H9 (cell line): ENCODE data around the gene RRAS. TPM values are rescaled to one million over a fixed set of nuclear protein-coding genes. Genes with fewer than 3 reads are reported as not detected.

Experiments
- DNase-seq: peaks from one replicate; pipeline ENCODE4 v3.0.0-alpha.2; 2017
- H2AFZ ChIP-seq: one replicate; pipeline ENCODE4 v1.6.1; 2013; ENCODE audit warnings: mild to moderate bottlenecking, low read length, control low read depth, moderate library complexity
- H2AK5ac ChIP-seq: 2 replicates; pipeline ENCODE4 v1.6.1; 2013; ENCODE audit warnings: low read length, control low read depth, mixed read lengths; ENCODE audit not compliant: insufficient read length
- H2BK120ac ChIP-seq: one replicate; pipeline ENCODE4 v1.6.1; 2013; ENCODE audit warnings: low read depth, mild to moderate bottlenecking, low read length, control low read depth, inconsistent platforms; ENCODE audit not compliant: poor library complexity, severe bottlenecking
- H2BK12ac ChIP-seq: 2 replicates; pipeline ENCODE4 v1.6.1; 2013; ENCODE audit warnings: low read length, control low read depth, mixed read lengths, low read depth; ENCODE audit not compliant: insufficient read length
- H2BK15ac ChIP-seq: 2 replicates; pipeline ENCODE4 v1.6.1; 2013; ENCODE audit warnings: low read depth, low read length, control low read depth
- H2BK20ac ChIP-seq: one replicate; pipeline ENCODE4 v1.6.1; 2013; ENCODE audit warnings: low read depth, mild to moderate bottlenecking, low read length, control low read depth, inconsistent platforms; ENCODE audit not compliant: poor library complexity, severe bottlenecking
- H2BK5ac ChIP-seq: 2 replicates; pipeline ENCODE4 v1.6.1; 2013; ENCODE audit warnings: low read length, control low read depth, mixed read lengths; ENCODE audit not compliant: insufficient read length
- H3K14ac ChIP-seq: 2 replicates; pipeline ENCODE4 v1.6.1; 2013; ENCODE audit warnings: low read length, control low read depth; ENCODE audit not compliant: insufficient read depth
- H3K18ac ChIP-seq: 2 replicates; pipeline ENCODE4 v1.6.1; 2013; ENCODE audit warnings: low read depth, mild to moderate bottlenecking, mixed read lengths, low read length, control low read depth; ENCODE audit not compliant: insufficient read length
- H3K23ac ChIP-seq: 2 replicates; pipeline ENCODE4 v1.6.1; 2013; ENCODE audit warnings: low read length, control low read depth, mixed read lengths, low read depth; ENCODE audit not compliant: insufficient read length
- H3K23me2 ChIP-seq: 2 replicates; pipeline ENCODE4 v1.6.1; 2013; ENCODE audit warnings: low read depth, mild to moderate bottlenecking, mixed read lengths, low read length, control low read depth; ENCODE audit not compliant: insufficient read length, poor library complexity, severe bottlenecking
- H3K27ac ChIP-seq: 2 replicates; pipeline ENCODE4 v1.5.1; 2013; ENCODE audit warnings: low read length, control low read depth, mixed read lengths, low read depth; ENCODE audit not compliant: insufficient read length
- H3K27me3 ChIP-seq: 2 replicates; pipeline ENCODE4 v1.6.1; 2013; ENCODE audit warnings: low read length, control low read depth, inconsistent platforms; ENCODE audit not compliant: insufficient read depth
- H3K4ac ChIP-seq: 2 replicates; pipeline ENCODE4 v1.6.1; 2013; ENCODE audit warnings: low read depth, mild to moderate bottlenecking, control low read depth, inconsistent platforms, low read length, moderate library complexity
- H3K4me1 ChIP-seq: 2 replicates; pipeline ENCODE4 v1.6.1; 2013; ENCODE audit warnings: low read length, control low read depth, inconsistent platforms; ENCODE audit not compliant: insufficient read depth
- H3K4me2 ChIP-seq: 2 replicates; pipeline ENCODE4 v1.6.1; 2013; ENCODE audit warnings: low read length, control low read depth, mixed read lengths; ENCODE audit not compliant: insufficient read length, insufficient read depth
- H3K56ac ChIP-seq: 2 replicates; pipeline ENCODE4 v1.6.1; 2013; ENCODE audit warnings: low read depth, mild to moderate bottlenecking, mixed read lengths, low read length, control low read depth; ENCODE audit not compliant: insufficient read length
- H3K79me1 ChIP-seq: 2 replicates; pipeline ENCODE4 v1.6.1; 2013; ENCODE audit warnings: low read depth, mild to moderate bottlenecking, moderate library complexity, low read length, control low read depth, inconsistent platforms; ENCODE audit not compliant: insufficient read depth, poor library complexity, severe bottlenecking
- H3K79me2 ChIP-seq: 2 replicates; pipeline ENCODE4 v1.6.1; 2013; ENCODE audit warnings: low read length, control low read depth, inconsistent platforms; ENCODE audit not compliant: insufficient read depth
- H3K9ac ChIP-seq: 2 replicates; pipeline ENCODE4 v1.6.1; 2013; ENCODE audit warnings: low read length, control low read depth, mixed read lengths; ENCODE audit not compliant: insufficient read length; ENCODE audit errors: extremely low read depth
- H3K9me3 ChIP-seq: one replicate; pipeline ENCODE4 v1.6.1; 2013; ENCODE audit warnings: low read depth, low read length, inconsistent platforms; ENCODE audit not compliant: control insufficient read depth
- H3T11ph ChIP-seq: one replicate; pipeline ENCODE4 v1.6.1; 2013; ENCODE audit warnings: mild to moderate bottlenecking, low read length, control low read depth, inconsistent platforms
- H4K20me1 ChIP-seq: one replicate; pipeline ENCODE4 v1.6.1; 2013; ENCODE audit not compliant: control insufficient read depth, insufficient read length, insufficient read depth
- H4K5ac ChIP-seq: 2 replicates; pipeline ENCODE4 v1.6.1; 2013; ENCODE audit warnings: low read depth, mild to moderate bottlenecking, mixed read lengths, low read length, control low read depth; ENCODE audit not compliant: insufficient read length
- H4K8ac ChIP-seq: replicated peaks from 2 replicates; pipeline ENCODE4 v1.6.1; 2013; ENCODE audit warnings: low read length, control low read depth, mixed read lengths, low read depth; ENCODE audit not compliant: insufficient read length
- H4K91ac ChIP-seq: 2 replicates; pipeline ENCODE4 v1.6.1; 2013; ENCODE audit warnings: low read depth, mild to moderate bottlenecking, moderate library complexity, mixed read lengths, low read length, control low read depth; ENCODE audit not compliant: insufficient read length
- H3K27ac Mint-ChIP-seq, 3 experiments: 2 replicates in 2 of 3; 3 replicates in 1 of 3; pipeline ENCODE4 v1.8.0; 2020 to 2021; ENCODE audit warnings: mixed read lengths in 3 of 3, mild to moderate bottlenecking in 1 of 3, moderate library complexity in 1 of 3
- H3K27me3 Mint-ChIP-seq: 2 replicates; pipeline ENCODE4 v1.8.0; 2021; ENCODE audit warnings: low read depth, mild to moderate bottlenecking, moderate library complexity, mixed read lengths
- H3K36me3 Mint-ChIP-seq, 3 experiments: 2 replicates in 2 of 3; 3 replicates in 1 of 3; pipeline ENCODE4 v1.8.0; 2020 to 2021; ENCODE audit warnings: low read depth in 3 of 3, mixed read lengths in 3 of 3; ENCODE audit not compliant: insufficient read depth in 1 of 3
- H3K4me1 Mint-ChIP-seq, 2 experiments: 2 replicates each; pipeline ENCODE4 v1.8.0; 2020; ENCODE audit warnings: mixed read lengths in 2 of 2
- H3K4me3 Mint-ChIP-seq, 2 experiments: 2 replicates in 1 of 2; 3 replicates in 1 of 2; pipeline ENCODE4 v1.8.0; 2020 to 2021; ENCODE audit warnings: mild to moderate bottlenecking in 2 of 2, mixed read lengths in 2 of 2, moderate library complexity in 1 of 2
- H3K9me3 Mint-ChIP-seq, 2 experiments: 2 replicates in 1 of 2; 3 replicates in 1 of 2; pipeline ENCODE4 v1.8.0; 2020; ENCODE audit warnings: mild to moderate bottlenecking in 2 of 2, mixed read lengths in 2 of 2, moderate library complexity in 1 of 2
- CTCF ChIP-seq: fragments of 200-600 bp; sonication (generic); conservative IDR thresholded peaks from 3 replicates; pipeline ENCODE4 v1.8.0; 2021; ENCODE audit warnings: antibody characterized with exemption, mild to moderate bottlenecking
- WGBS: extraction: QIAGEN DNeasy Blood & Tissue Kit; methylation state at CpG from one replicate; pipeline ENCODE4 v1.1.7; 2013; ENCODE audit warnings: missing lambda C conversion rate, low lambda C conversion rate, mixed read lengths; ENCODE audit not compliant: insufficient read length; ENCODE audit errors: extremely low coverage; 5-methylcytosine and 5-hydroxymethylcytosine counted together
- total RNA-seq: library from RNA; stranded (reverse); gene quantifications from 2 replicates; pipeline ENCODE4 v1.2.1, GENCODE V29; 2021

The RRAS gene
- total RNA-seq, 1 experiment from 2014 or later, result 9.9 TPM

- no peak overlapping the region for H3K4ac ChIP-seq
Observed at GRCh38 chr19:49589502-49589905, 50.4 kb downstream of the RRAS start.

More at GRCh38 chr19:49589502-49589905, 50.4 kb downstream of the RRAS start:
- peaks cover 2% of the 10 kb centered on the region; the same call in 1 of the 2 replicates for H3K79me2 ChIP-seq
- peaks cover 14% of the 10 kb centered on the region for H3K23me2 ChIP-seq
- no peak overlapping the region for H3K14ac ChIP-seq
- H3K4me1 ChIP-seq, result no peaks in the 10 kb centered on the region; the same call in 1 of the 2 replicates
- H3K27ac ChIP-seq, result no peak overlapping the region
- DNase-seq, result no peak
- H2BK5ac ChIP-seq, result no peak overlapping the region
- peaks cover 5% of the 10 kb centered on the region for H3K79me1 ChIP-seq
- H2BK120ac ChIP-seq, result no peak overlapping the region
- no peak overlapping the region for H4K8ac ChIP-seq
- H3K9me3 Mint-ChIP-seq, result no peaks in the 10 kb centered on the region; a peak in 2 of 5 replicates
- H4K5ac ChIP-seq, result no peak overlapping the region
- H3K4me3 Mint-ChIP-seq, result peak overlapping the region in 1 of 2 experiments; percentile 60; a peak in 2 of 5 replicates
- H3K27ac Mint-ChIP-seq, result peak overlapping the region in 2 of 3 experiments; percentile 49 to 88; a peak in 3 of 7 replicates
- H3K18ac ChIP-seq, result no peak overlapping the region
- no peaks in the 10 kb centered on the region for H3K9me3 ChIP-seq
- no peak overlapping the region for H3K23ac ChIP-seq
- WGBS, result no CpG with 5 or more reads among the region's 5 CpGs
- H2AK5ac ChIP-seq, result no peak overlapping the region
- H3K56ac ChIP-seq, result no peak overlapping the region
- H2BK12ac ChIP-seq, result no peak overlapping the region
- H3K27me3 ChIP-seq, result no peaks in the 10 kb centered on the region
- H3K4me2 ChIP-seq, result no peak overlapping the region
- H3K9ac ChIP-seq, result no peak overlapping the region
- peaks cover 9 to 11% (median 10%) of the 10 kb centered on the region in 3 experiments; a peak in 6 of 7 replicates for H3K36me3 Mint-ChIP-seq
- H2BK15ac ChIP-seq, result no peak overlapping the region
- H4K20me1 ChIP-seq, result no peaks in the 10 kb centered on the region
- H3K4me1 Mint-ChIP-seq, result peaks cover 15 to 33% of the 10 kb centered on the region in 2 experiments
- no peak for TF ChIP-seq CTCF
- H2AFZ ChIP-seq, result no peak overlapping the region
- no peak overlapping the region for H2BK20ac ChIP-seq
- H3T11ph ChIP-seq, result no peak overlapping the region
- no peaks in the 10 kb centered on the region for H3K27me3 Mint-ChIP-seq
- H4K91ac ChIP-seq, result no peak overlapping the region
